Measurements from ENCODE around the gene RBM6. TPM values are rescaled to one million over a fixed set of nuclear protein-coding genes. Genes with fewer than 3 reads are reported as not detected.
"Not testable (repeated sequence)": the region's sequence is repeated elsewhere in the genome, so short reads cannot be mapped to it uniquely, and the experiment has no call there.

Gene RBM6
- total RNA-seq, 3 donors from 2014 or later: 92.2 to 158 (median 154) TPM

GRCh38 chr3:49929291-49930167 lies 10.4 kb upstream of the RBM6 start, which contains the start of gene MON1A:
Gene MON1A, minus strand, starts transcription at chr3:49929811. Its CDS starts 16,465 bp downstream, at chr3:49913346.
- intact Hi-C loops (cut with DNase I; ENCODE audit: low total_unique reads): loop anchor here (5.0 kb wide), 1 partner anchor 587 kb away; the partner anchor contains the start of gene USP4

DNA sequence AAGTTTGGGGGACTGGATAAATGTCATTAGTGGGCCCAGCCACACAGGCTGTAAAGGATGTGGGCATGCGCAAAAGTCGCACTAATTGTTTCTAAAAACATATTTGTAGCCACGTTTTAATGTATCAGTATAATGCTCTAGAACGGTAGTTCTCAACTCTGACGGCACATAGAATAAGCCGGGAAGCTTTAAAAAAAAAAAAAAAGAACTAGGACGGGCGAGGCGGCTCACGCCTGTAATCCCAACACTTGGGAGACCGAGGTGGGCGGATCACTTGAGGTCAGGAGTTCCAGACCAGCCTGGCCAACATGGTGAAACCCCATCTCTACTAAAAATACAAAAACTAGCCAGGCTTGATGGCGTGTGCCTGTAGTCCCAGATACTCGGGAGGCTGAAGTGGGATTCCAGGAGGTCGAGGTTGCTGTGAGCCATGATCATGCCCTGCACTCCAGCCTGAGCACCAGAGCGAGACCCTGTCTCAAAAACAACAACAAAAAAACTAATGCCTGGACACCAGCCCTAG lies 9.7 kb upstream of the RBM6 start:
- Histone ChIP-seq H3K27me3 (no peaks in the 10 kb centered on the region), H3K9me3 (no peaks in the 10 kb centered on the region), H3K36me3 (no peaks in the 10 kb centered on the region), H3K4me3 (peak overlapping the region; percentile 64 to 86 (median 72)), H3K4me1 (peaks cover 0 to 6% of the 10 kb centered on the region in 2 donors), H3K27ac (peak overlapping the region; percentile 77 to 87)
- no peak for DNase-seq (ENCODE audit: low spot score in 2 of 2)
- no peak for TF ChIP-seq CTCF (IDR thresholded peaks at IDR 0.05)
- TF ChIP-seq POLR2A (IDR thresholded peaks at IDR 0.05): no peak
- TF ChIP-seq POLR2AphosphoS5 (IDR thresholded peaks at IDR 0.05): peak in 1 of 3 donors; percentile 2
- intact Hi-C loops (cut with DNase I; ENCODE audit: low total_unique reads): loop anchor here (5.0 kb wide), 1 partner anchor 588 kb away; the partner anchor contains the start of gene USP4

More at GRCh38 chr3:49929291-49930167, 10.4 kb upstream of the RBM6 start, which contains the start of gene MON1A:
- H3K4me3 ChIP-seq: peak within 1 kb of the TSS; percentile 64 to 86 (median 72)
- H3K4me1 ChIP-seq: peaks cover 0 to 6% of the 10 kb centered on the region in 2 donors
- no peaks in the 10 kb centered on the region for H3K36me3 ChIP-seq
- peak within 1 kb of the TSS; percentile 77 to 87 for H3K27ac ChIP-seq
- no peaks in the 10 kb centered on the region for H3K9me3 ChIP-seq
- peak; percentile 90 to 94 for DNase-seq (ENCODE audit: low spot score in 2 of 2)
- H3K27me3 ChIP-seq: no peaks in the 10 kb centered on the region
- TF ChIP-seq CTCF (IDR thresholded peaks at IDR 0.05) (peak in 2 of 3 donors; percentile 21 to 24), POLR2AphosphoS5 (IDR thresholded peaks at IDR 0.05) (peak in 2 of 3 donors; percentile 56 to 62), POLR2A (IDR thresholded peaks at IDR 0.05) (peak; percentile 48)

GRCh38 chr3:49930922-49931321 lies 9.0 kb upstream of the RBM6 start:
- peak overlapping the region in 1 of 2 donors; percentile 28 for H3K27ac ChIP-seq
- no peak overlapping the region for H3K4me3 ChIP-seq
- no peaks in the 10 kb centered on the region for H3K36me3 ChIP-seq
- TF ChIP-seq CTCF (IDR thresholded peaks at IDR 0.05): no peak
- no peak for TF ChIP-seq POLR2A (IDR thresholded peaks at IDR 0.05)
- TF ChIP-seq POLR2AphosphoS5 (IDR thresholded peaks at IDR 0.05): no peak
- intact Hi-C loops (cut with DNase I; ENCODE audit: low total_unique reads): loop anchor here (5.0 kb wide), 1 partner anchor 589 kb away; the partner anchor contains the start of gene USP4
- no peaks in the 10 kb centered on the region for H3K27me3 ChIP-seq
- H3K4me1 ChIP-seq: peaks cover 0 to 6% of the 10 kb centered on the region in 2 donors
- DNase-seq (ENCODE audit: low spot score in 2 of 2): no peak
- H3K9me3 ChIP-seq: no peaks in the 10 kb centered on the region

DNA sequence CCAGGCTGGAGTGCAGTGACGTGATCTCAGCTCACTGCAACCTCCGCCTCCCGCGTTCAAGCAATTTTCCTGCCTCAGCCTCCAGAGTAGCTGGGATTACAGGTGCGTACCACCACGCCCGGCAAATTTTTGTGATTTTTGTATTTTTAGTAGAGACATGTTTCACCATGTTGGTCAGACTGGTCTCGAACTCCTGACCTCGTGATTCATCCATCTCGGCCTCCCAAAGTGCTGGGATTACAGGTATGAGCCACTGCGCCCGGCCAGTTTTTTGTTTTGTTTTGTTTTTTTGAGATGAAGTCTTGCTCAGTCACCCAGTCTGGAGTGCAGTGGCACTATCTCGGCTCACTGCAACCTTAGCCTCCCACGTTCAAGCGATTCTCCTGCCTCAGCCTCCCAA lies 7.7 kb upstream of the RBM6 start:
- not testable (repeated sequence) for H3K9me3 ChIP-seq; H3K27me3 ChIP-seq; DNase-seq (ENCODE audit: low spot score in 2 of 2); H3K4me1 ChIP-seq; H3K4me3 ChIP-seq; H3K27ac ChIP-seq; H3K36me3 ChIP-seq
- intact Hi-C loops (cut with DNase I; ENCODE audit: low total_unique reads): loop anchor here (5.0 kb wide), 1 partner anchor 590 kb away; the partner anchor contains the start of gene USP4

GRCh38 chr3:49937090-49937489 lies 2.9 kb upstream of the RBM6 start:
- no peak for TF ChIP-seq CTCF (IDR thresholded peaks at IDR 0.05)
- TF ChIP-seq POLR2A (IDR thresholded peaks at IDR 0.05): no peak
- TF ChIP-seq POLR2AphosphoS5 (IDR thresholded peaks at IDR 0.05): no peak
- no peak overlapping the region for H3K4me3 ChIP-seq
- no peak overlapping the region for H3K27ac ChIP-seq
- H3K4me1 ChIP-seq: peaks cover 4% of the 10 kb centered on the region in 2 donors
- no peaks in the 10 kb centered on the region for H3K9me3 ChIP-seq
- H3K27me3 ChIP-seq: no peaks in the 10 kb centered on the region
- intact Hi-C loops (cut with DNase I; ENCODE audit: low total_unique reads): no loop called here
- DNase-seq (ENCODE audit: low spot score in 2 of 2): no peak
- no peaks in the 10 kb centered on the region for H3K36me3 ChIP-seq
